GM12878 (cell line): Measurements from ENCODE around the gene COL26A1. TPM values are rescaled to one million over a fixed set of nuclear protein-coding genes. Genes with fewer than 3 reads are reported as not detected.

Experiments used
- ATAC-seq: fragments of 200-7000 bp; cut with Tn5 transposase; 3 replicates; pipeline ENCODE4 v1.9.1; 2020; ENCODE audit warnings: mild to moderate bottlenecking, moderate library complexity
- BruUV-seq: library from RNA; stranded (reverse); fragments of 400-500 nt; replicated peaks from 2 replicates; lab custom pipeline; 2021; lab: Mats Ljungman, UMichigan
- CTCF ChIA-PET: fragments of 300-600 bp; sonication (Branson Sonifier 250); formaldehyde crosslinking; extraction: SDS; loops from one replicate; lab custom pipeline; 2021; ENCODE audit warnings: inconsistent platforms; lab: Yijun Ruan, JAX
- POLR2A ChIA-PET: fragments of 350-600 bp; formaldehyde crosslinking; extraction: SDS; loops from one replicate; lab custom pipeline; 2021; ENCODE audit warnings: inconsistent platforms; lab: Charles Lee
- RAD21 ChIA-PET: fragments of 300-600 bp; sonication (Branson Sonifier 250); formaldehyde crosslinking; loops from one replicate; lab custom pipeline; 2023; ENCODE audit warnings: antibody characterized with exemption; ENCODE audit not compliant: unreplicated experiment; lab: Charles Lee
- SMC1A ChIA-PET: fragments of 300-600 bp; sonication (Branson Sonifier 250); formaldehyde crosslinking; loops from one replicate; lab custom pipeline; 2023; ENCODE audit not compliant: unreplicated experiment, uncharacterized antibody; lab: Charles Lee
- DNase-seq: peaks from one replicate; pipeline ENCODE4 v3.0.0-alpha.2; 2011; ENCODE audit warnings: low read depth, low spot score
- FAIRE-seq: peaks from 3 replicates; lab custom pipeline; 2011; peaks lifted over from hg19 to GRCh38; lab: Jason Lieb, UNC
- H2AFZ ChIP-seq: 2 replicates; pipeline ENCODE4 v1.6.0; 2011; ENCODE audit warnings: low read depth, low read length, control low read depth; ENCODE audit not compliant: control insufficient read depth
- H3K27ac ChIP-seq: 2 replicates; pipeline ENCODE4 v1.5.1; 2011; ENCODE audit warnings: control low read depth; ENCODE audit not compliant: control insufficient read depth, insufficient read depth
- H3K27me3 ChIP-seq, 2 experiments: replicated peaks in 1 of 2; 2 replicates each; pipeline versions ENCODE4 v1.6.0 to v1.6.1; 2011; ENCODE audit warnings: low read length in 1 of 2; ENCODE audit not compliant: control insufficient read depth in 2 of 2, insufficient read depth in 2 of 2
- H3K36me3 ChIP-seq, 2 experiments: 2 replicates each; pipeline ENCODE4 v1.5.1; 2011; ENCODE audit warnings: low read length in 1 of 2; ENCODE audit not compliant: control insufficient read depth in 2 of 2, insufficient read depth in 2 of 2
- H3K4me1 ChIP-seq: 2 replicates; pipeline ENCODE4 v1.6.1; 2011; ENCODE audit warnings: mild to moderate bottlenecking, low read length, moderate library complexity, mixed read lengths; ENCODE audit not compliant: control insufficient read depth, insufficient read depth
- H3K4me2 ChIP-seq: 2 replicates; pipeline ENCODE4 v1.6.0; 2011; ENCODE audit warnings: control low read depth; ENCODE audit not compliant: control insufficient read depth, insufficient read depth
- H3K4me3 ChIP-seq: fragments of 200-600 bp; sonication (generic); 2 replicates; pipeline ENCODE4 v1.5.1; 2016
- H3K79me2 ChIP-seq: 2 replicates; pipeline ENCODE4 v1.6.0; 2011; ENCODE audit warnings: low read length; ENCODE audit not compliant: control insufficient read depth, insufficient read depth
- H3K9ac ChIP-seq: 2 replicates; pipeline ENCODE4 v1.8.0; 2011; ENCODE audit warnings: low read length, control low read depth, mixed read lengths; ENCODE audit not compliant: control insufficient read depth, insufficient read depth
- H3K9me3 ChIP-seq: replicated peaks from 3 replicates; pipeline ENCODE4 v1.5.1; 2011; ENCODE audit warnings: mild to moderate bottlenecking, low read length; ENCODE audit not compliant: control insufficient read depth, insufficient read depth
- H4K20me1 ChIP-seq: 2 replicates; pipeline ENCODE4 v1.6.0; 2011; ENCODE audit not compliant: control insufficient read depth, insufficient read depth
- GATAD2B ChIP-seq: fragments of 450-650 bp; conservative IDR thresholded peaks from 2 replicates; pipeline ENCODE4 v1.6.1; 2017; ENCODE audit warnings: low read depth, mild to moderate bottlenecking, moderate library complexity
- MEF2B ChIP-seq: fragments of 450-650 bp; IDR thresholded peaks from 2 replicates; pipeline ENCODE4 v1.6.1; 2018; ENCODE audit warnings: mild to moderate bottlenecking, moderate library complexity; ENCODE audit not compliant: partially characterized antibody, poor library complexity, severe bottlenecking
- SRF ChIP-seq, 2 experiments: IDR thresholded peaks; 2 replicates each; pipeline ENCODE4 v1.6.1; 2011; ENCODE audit warnings: low read depth in 2 of 2, low read length in 2 of 2, mild to moderate bottlenecking in 1 of 2, moderate library complexity in 1 of 2
- YY1 ChIP-seq: IDR thresholded peaks from 2 replicates; pipeline ENCODE4 v1.6.1; 2011; ENCODE audit warnings: low read depth, mild to moderate bottlenecking, low read length
- in situ Hi-C: fragments of 300-500 bp; cut with MboI; formaldehyde crosslinking; loops from 9 replicates; pipeline ENCODE4 v1.14.3; 2018; ENCODE audit warnings: mixed read lengths
- intact Hi-C: fragments of 100-400 bp; cut with micrococcal nuclease; formaldehyde crosslinking; loops from one replicate; pipeline ENCODE4 v1.14.2; 2022; ENCODE audit not compliant: unreplicated experiment
- polyA plus RNA-seq, 11 experiments: library from polyadenylated mRNA; depleted of rRNA in 4 of 11; unstranded in 6 of 11; stranded (reverse) in 5 of 11; fragments of >200 nt; fragmentation: Nextera tagmentation in 4 of 11; fragmentation: Illumina TruSeq in 1 of 11; extraction: Ambion mirVana in 4 of 11; extraction: Trizol in 1 of 11; gene quantifications; 1 replicate in 1 of 11; 2 replicates in 10 of 11; pipeline versions ENCODE4 v1.2.1 to v1.2.3, GENCODE V29; 2011 to 2016; ENCODE audit warnings: inconsistent platforms in 2 of 11, missing spikeins in 2 of 11, low read depth in 1 of 11
- total RNA-seq, 4 experiments: library from RNA; depleted of rRNA in 3 of 4; stranded (reverse); fragments of >200 nt in 3 of 4; fragmentation: Illumina TruSeq in 1 of 4; extraction: Trizol in 1 of 4; gene quantifications; 2 replicates each; pipeline versions ENCODE4 v1.2.1 to v1.2.3, GENCODE V29; 2013 to 2021
- TF ChIP-seq, protein P1 (sequence below): IDR thresholded peaks from 2 replicates; pipeline ENCODE4 v1.6.1; 2012; ENCODE audit warnings: low read depth, low read length, improper control_type of control experiment
- TF ChIP-seq, protein P2 (sequence below): IDR thresholded peaks from 2 replicates; pipeline ENCODE4 v1.6.1; 2012; ENCODE audit warnings: mild to moderate bottlenecking, low read depth, low read length
- TF ChIP-seq, protein P3 (sequence below): IDR thresholded peaks from 2 replicates; pipeline ENCODE4 v1.6.1; 2012; ENCODE audit warnings: low read depth, low read length, improper control_type of control experiment

The COL26A1 gene
- total and polyA plus RNA-seq, 10 of the 15 experiments (the other 5 are each of a cell fraction or from before 2014, with no cell fraction given): 0.08 TPM; not detected in 9

- RAD21 ChIA-PET: no interaction called here
- intact Hi-C loops (no loop called here), in situ Hi-C loops (no loop called here)
- H3K4me1 ChIP-seq: no peaks in the 10 kb centered on the region
- no peak overlapping the region for H2AFZ ChIP-seq
- no peak overlapping the region for H3K27ac ChIP-seq
- no peak overlapping the region for H3K4me3 ChIP-seq
- FAIRE-seq (no peak), ATAC-seq (no peak), DNase-seq (no peak)
- BruUV-seq: no TSS peak
- CTCF ChIA-PET: no interaction called here
- H3K9ac ChIP-seq: no peak overlapping the region
- H4K20me1 ChIP-seq: no peaks in the 10 kb centered on the region
- no peak for TF ChIP-seq MEF2B
- TF ChIP-seq YY1: no peak
- TF ChIP-seq SRF (IDR thresholded peaks at IDR 0.05; ENCODE audit: low read depth in 2 of 2, low read length in 2 of 2): no peak
- TF ChIP-seq, protein P1, sequence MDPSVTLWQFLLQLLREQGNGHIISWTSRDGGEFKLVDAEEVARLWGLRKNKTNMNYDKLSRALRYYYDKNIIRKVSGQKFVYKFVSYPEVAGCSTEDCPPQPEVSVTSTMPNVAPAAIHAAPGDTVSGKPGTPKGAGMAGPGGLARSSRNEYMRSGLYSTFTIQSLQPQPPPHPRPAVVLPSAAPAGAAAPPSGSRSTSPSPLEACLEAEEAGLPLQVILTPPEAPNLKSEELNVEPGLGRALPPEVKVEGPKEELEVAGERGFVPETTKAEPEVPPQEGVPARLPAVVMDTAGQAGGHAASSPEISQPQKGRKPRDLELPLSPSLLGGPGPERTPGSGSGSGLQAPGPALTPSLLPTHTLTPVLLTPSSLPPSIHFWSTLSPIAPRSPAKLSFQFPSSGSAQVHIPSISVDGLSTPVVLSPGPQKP: no peak
- TF ChIP-seq GATAD2B: no peak
- TF ChIP-seq, protein P2, sequence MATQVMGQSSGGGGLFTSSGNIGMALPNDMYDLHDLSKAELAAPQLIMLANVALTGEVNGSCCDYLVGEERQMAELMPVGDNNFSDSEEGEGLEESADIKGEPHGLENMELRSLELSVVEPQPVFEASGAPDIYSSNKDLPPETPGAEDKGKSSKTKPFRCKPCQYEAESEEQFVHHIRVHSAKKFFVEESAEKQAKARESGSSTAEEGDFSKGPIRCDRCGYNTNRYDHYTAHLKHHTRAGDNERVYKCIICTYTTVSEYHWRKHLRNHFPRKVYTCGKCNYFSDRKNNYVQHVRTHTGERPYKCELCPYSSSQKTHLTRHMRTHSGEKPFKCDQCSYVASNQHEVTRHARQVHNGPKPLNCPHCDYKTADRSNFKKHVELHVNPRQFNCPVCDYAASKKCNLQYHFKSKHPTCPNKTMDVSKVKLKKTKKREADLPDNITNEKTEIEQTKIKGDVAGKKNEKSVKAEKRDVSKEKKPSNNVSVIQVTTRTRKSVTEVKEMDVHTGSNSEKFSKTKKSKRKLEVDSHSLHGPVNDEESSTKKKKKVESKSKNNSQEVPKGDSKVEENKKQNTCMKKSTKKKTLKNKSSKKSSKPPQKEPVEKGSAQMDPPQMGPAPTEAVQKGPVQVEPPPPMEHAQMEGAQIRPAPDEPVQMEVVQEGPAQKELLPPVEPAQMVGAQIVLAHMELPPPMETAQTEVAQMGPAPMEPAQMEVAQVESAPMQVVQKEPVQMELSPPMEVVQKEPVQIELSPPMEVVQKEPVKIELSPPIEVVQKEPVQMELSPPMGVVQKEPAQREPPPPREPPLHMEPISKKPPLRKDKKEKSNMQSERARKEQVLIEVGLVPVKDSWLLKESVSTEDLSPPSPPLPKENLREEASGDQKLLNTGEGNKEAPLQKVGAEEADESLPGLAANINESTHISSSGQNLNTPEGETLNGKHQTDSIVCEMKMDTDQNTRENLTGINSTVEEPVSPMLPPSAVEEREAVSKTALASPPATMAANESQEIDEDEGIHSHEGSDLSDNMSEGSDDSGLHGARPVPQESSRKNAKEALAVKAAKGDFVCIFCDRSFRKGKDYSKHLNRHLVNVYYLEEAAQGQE: no peak
- TF ChIP-seq, protein P3, sequence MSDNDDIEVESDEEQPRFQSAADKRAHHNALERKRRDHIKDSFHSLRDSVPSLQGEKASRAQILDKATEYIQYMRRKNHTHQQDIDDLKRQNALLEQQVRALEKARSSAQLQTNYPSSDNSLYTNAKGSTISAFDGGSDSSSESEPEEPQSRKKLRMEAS: no peak
- H3K9me3 ChIP-seq: no peaks in the 10 kb centered on the region
- no peaks in the 10 kb centered on the region; a peak in 2 of 4 replicates for H3K27me3 ChIP-seq
- H3K4me2 ChIP-seq: no peak overlapping the region
- SMC1A ChIA-PET: no interaction called here
- POLR2A ChIA-PET: no interaction called here
- H3K36me3 ChIP-seq: no peaks in the 10 kb centered on the region
- H3K79me2 ChIP-seq: no peaks in the 10 kb centered on the region
Measured at GRCh38 chr7:101397243-101397642, 34.6 kb downstream of the COL26A1 start.
